Esophagus muscularis mucosa (tissue), 4 donors: Measurements from ENCODE around the gene DDX41. TPM values are rescaled to one million over a fixed set of nuclear protein-coding genes. Genes with fewer than 3 reads are reported as not detected.

Experiments used
- DNase-seq: peaks from one replicate; pipeline ENCODE4 v3.0.0-alpha.2; 2017; ENCODE audit errors: extremely low spot score
- H3K27ac ChIP-seq, 4 donors: fragments of 200-600 bp; sonication (generic); replicated peaks in 1 of 4; 1 replicate in 3 of 4; 2 replicates in 1 of 4; pipeline ENCODE4 v1.5.1; 2016 to 2019; ENCODE audit warnings: mild to moderate bottlenecking in 1 of 4
- H3K27me3 ChIP-seq, 4 donors: fragments of 200-600 bp; sonication (generic); one replicate each; pipeline versions ENCODE4 v1.5.1 to v1.6.0; 2016 to 2019
- H3K36me3 ChIP-seq, 4 donors: fragments of 200-600 bp; sonication (generic); one replicate each; pipeline ENCODE4 v1.5.1; 2016 to 2019
- H3K4me1 ChIP-seq, 4 donors: fragments of 200-600 bp; sonication (generic); one replicate each; pipeline ENCODE4 v1.5.1; 2016 to 2019
- H3K4me3 ChIP-seq, 4 donors: fragments of 200-600 bp; sonication (generic); 1 replicate in 2 of 4; 2 replicates in 2 of 4; pipeline ENCODE4 v1.5.1; 2016 to 2019; ENCODE audit warnings: mild to moderate bottlenecking in 4 of 4, moderate library complexity in 1 of 4
- H3K9me3 ChIP-seq, 4 donors: fragments of 200-600 bp; sonication (generic); 1 replicate in 3 of 4; 2 replicates in 1 of 4; pipeline ENCODE4 v1.5.1; 2016 to 2019
- EP300 ChIP-seq: sonication (generic); formaldehyde crosslinking; IDR thresholded peaks from one replicate; pipeline ENCODE4 v1.6.1; 2017; ENCODE audit warnings: antibody characterized with exemption
- POLR2A ChIP-seq: fragments of 450-650 bp; IDR thresholded peaks from one replicate; pipeline ENCODE4 v1.6.1; 2017; ENCODE audit warnings: antibody characterized with exemption, moderate library complexity, mild to moderate bottlenecking, low read depth
- POLR2AphosphoS5 ChIP-seq, 2 donors: sonication (generic); formaldehyde crosslinking; IDR thresholded peaks; one replicate each; pipeline ENCODE4 v1.6.1; 2017; ENCODE audit warnings: antibody characterized with exemption in 2 of 2
- WGBS: methylation state at CpG from one replicate; pipeline ENCODE4 v1.1.5; 2018; 5-methylcytosine and 5-hydroxymethylcytosine counted together
- intact Hi-C: fragments of 100-400 bp; cut with DNase I; formaldehyde crosslinking; loops from one replicate; pipeline ENCODE4 v1.15.1; 2023
- total RNA-seq, 4 donors: library from RNA; depleted of rRNA; stranded (reverse); fragments of >200 nt; gene quantifications; one replicate each; pipeline versions ENCODE4 v1.1.0 to v1.2.1, GENCODE V29; 2016
- TF ChIP-seq, protein P1 (sequence below), 3 experiments: fragments of 200-600 bp in 2 of 3; fragments of 450-650 bp in 1 of 3; sonication (generic) in 2 of 3; IDR thresholded peaks; one replicate each; pipeline ENCODE4 v1.5.1; 2017 to 2019; ENCODE audit warnings: antibody characterized with exemption in 3 of 3, mild to moderate bottlenecking in 2 of 3, moderate library complexity in 1 of 3

The DDX41 gene
- total RNA-seq, 4 donors from 2014 or later = 58.1 to 92.1 (median 66.0) TPM

DNA sequence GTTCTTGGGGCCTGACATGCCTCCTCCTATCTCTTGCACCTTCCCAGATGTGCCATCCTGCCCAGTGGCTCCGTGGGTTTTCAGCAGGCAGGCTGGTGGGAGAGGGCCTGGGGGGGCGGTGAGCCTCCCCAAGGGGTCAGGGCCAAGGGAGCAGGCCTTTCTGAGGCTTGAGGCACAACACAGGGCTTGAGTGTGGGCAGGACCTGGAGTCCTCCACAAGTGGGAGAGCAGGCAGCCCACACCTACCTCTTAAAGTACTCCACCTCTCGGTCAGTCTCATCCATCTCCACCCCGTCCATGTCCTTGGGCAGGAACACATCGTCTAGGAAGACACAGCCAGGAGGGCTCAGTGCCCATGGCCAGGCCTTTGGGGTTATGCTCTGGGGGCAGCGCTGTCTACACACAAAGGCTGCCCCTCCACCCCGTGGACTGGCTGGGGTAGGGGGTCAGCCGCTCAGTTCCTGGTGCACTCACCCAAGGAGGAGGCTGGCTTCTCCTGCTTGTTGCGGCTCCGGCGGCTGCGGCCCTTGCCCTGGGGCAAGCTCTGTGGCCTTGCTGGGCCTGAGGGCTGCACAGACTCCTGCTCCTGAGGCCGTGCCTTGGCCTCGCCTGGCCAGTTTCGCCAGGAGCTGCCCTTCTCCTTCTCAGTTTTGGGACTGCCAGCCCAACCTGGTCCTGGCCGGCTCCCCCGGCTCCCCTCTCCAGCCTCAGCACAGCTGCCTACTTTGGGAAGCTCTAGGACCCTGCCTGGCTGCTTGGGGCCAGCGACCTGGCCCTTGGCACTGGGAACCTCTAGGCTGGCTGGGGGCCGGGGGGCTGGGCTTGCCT is 7.2 kb upstream of the DDX41 start:
- Histone ChIP-seq H3K27me3 (no peaks in the 10 kb centered on the region), H3K9me3 (no peaks in the 10 kb centered on the region), H3K27ac (no peak overlapping the region), H3K36me3 (peaks cover 66 to 99% (median 95%) of the 10 kb centered on the region in 4 donors), H3K4me3 (no peak overlapping the region), H3K4me1 (peaks cover 0 to 22% (median 6%) of the 10 kb centered on the region in 4 donors)
- WGBS = 87% methylated on average over 5 of the region's 19 CpGs
- DNase-seq = no peak
- intact Hi-C loops = no loop called here
- TF ChIP-seq POLR2AphosphoS5 (IDR thresholded peaks at IDR 0.05) = no peak
- TF ChIP-seq POLR2A = no peak
- TF ChIP-seq EP300 = no peak
- TF ChIP-seq, protein P1, sequence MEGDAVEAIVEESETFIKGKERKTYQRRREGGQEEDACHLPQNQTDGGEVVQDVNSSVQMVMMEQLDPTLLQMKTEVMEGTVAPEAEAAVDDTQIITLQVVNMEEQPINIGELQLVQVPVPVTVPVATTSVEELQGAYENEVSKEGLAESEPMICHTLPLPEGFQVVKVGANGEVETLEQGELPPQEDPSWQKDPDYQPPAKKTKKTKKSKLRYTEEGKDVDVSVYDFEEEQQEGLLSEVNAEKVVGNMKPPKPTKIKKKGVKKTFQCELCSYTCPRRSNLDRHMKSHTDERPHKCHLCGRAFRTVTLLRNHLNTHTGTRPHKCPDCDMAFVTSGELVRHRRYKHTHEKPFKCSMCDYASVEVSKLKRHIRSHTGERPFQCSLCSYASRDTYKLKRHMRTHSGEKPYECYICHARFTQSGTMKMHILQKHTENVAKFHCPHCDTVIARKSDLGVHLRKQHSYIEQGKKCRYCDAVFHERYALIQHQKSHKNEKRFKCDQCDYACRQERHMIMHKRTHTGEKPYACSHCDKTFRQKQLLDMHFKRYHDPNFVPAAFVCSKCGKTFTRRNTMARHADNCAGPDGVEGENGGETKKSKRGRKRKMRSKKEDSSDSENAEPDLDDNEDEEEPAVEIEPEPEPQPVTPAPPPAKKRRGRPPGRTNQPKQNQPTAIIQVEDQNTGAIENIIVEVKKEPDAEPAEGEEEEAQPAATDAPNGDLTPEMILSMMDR (IDR thresholded peaks at IDR 0.05) = no peak

DNA sequence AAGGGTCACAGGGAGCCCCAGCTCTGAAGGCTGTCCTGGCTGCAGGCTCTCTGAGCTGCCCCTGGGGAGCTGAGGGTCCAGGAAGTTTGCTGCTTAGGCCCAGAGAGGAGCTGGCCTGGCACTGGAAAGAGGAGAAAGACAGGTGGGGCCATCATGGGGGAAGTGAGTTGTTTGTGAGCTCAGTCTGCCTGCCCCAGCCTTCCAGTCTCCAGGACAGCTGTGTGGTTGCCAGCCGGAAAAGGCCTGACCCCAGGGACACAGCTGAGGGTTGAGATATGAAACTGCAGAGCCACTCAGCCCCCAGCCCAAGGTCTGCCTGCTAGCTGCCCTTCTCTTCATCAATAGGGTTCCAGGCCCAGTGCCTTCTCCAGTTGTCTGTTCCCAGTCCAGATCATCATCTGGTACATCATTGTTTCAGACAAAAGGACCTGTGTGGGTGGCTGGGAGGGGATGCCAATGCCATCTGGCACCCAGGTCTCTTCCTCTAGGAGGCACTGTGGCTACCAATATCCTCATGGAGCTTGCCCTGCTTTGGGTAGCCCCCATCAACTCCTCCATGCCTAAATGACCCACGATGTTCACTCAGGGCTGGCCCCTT is 4.3 kb upstream of the DDX41 start:
- peaks cover 44 to 70% (median 67%) of the 10 kb centered on the region in 4 donors for H3K36me3 ChIP-seq
- 61% methylated on average over 2 of the region's 2 CpGs for WGBS
- H3K27me3 ChIP-seq = no peaks in the 10 kb centered on the region
- no peak for DNase-seq
- no peak overlapping the region for H3K27ac ChIP-seq
- H3K9me3 ChIP-seq = no peaks in the 10 kb centered on the region
- TF ChIP-seq POLR2A (no peak), POLR2AphosphoS5 (IDR thresholded peaks at IDR 0.05) (no peak), EP300 (no peak)
- TF ChIP-seq, protein P1 (IDR thresholded peaks at IDR 0.05) = no peak
- H3K4me3 ChIP-seq = no peak overlapping the region
- intact Hi-C loops = no loop called here
- peaks cover 7 to 27% (median 14%) of the 10 kb centered on the region in 4 donors for H3K4me1 ChIP-seq

DNA sequence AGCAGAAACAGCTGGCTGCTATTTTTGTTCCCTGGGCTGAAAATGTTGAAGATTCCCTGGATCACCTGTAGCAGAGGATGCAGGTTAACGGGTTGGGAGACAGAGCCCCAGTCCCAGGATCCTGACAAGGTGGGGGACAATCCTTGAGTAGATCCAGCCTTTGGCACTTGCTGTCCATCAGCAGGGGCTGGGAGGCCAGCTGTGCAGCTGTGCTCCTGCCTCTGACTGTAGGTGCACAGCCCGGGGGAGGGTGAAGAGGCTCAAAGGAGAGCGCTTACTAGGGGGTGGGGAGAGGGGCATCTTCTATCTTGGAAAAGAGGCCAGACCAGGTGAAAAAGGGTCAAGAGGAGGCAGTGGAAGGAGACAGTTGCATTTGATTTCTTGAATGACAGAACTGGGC is 3.5 kb upstream of the DDX41 start:
- Histone ChIP-seq H3K4me3 (no peak overlapping the region), H3K9me3 (no peaks in the 10 kb centered on the region), H3K4me1 (peaks cover 14 to 35% (median 21%) of the 10 kb centered on the region in 4 donors), H3K27ac (no peak overlapping the region), H3K36me3 (peaks cover 44 to 66% (median 64%) of the 10 kb centered on the region in 4 donors), H3K27me3 (no peaks in the 10 kb centered on the region)
- intact Hi-C loops = no loop called here
- 90% methylated on average over 3 of the region's 3 CpGs for WGBS
- TF ChIP-seq POLR2AphosphoS5 (IDR thresholded peaks at IDR 0.05) (no peak), EP300 (no peak), POLR2A (no peak)
- TF ChIP-seq, protein P1 (IDR thresholded peaks at IDR 0.05) = no peak
- DNase-seq = no peak

DNA sequence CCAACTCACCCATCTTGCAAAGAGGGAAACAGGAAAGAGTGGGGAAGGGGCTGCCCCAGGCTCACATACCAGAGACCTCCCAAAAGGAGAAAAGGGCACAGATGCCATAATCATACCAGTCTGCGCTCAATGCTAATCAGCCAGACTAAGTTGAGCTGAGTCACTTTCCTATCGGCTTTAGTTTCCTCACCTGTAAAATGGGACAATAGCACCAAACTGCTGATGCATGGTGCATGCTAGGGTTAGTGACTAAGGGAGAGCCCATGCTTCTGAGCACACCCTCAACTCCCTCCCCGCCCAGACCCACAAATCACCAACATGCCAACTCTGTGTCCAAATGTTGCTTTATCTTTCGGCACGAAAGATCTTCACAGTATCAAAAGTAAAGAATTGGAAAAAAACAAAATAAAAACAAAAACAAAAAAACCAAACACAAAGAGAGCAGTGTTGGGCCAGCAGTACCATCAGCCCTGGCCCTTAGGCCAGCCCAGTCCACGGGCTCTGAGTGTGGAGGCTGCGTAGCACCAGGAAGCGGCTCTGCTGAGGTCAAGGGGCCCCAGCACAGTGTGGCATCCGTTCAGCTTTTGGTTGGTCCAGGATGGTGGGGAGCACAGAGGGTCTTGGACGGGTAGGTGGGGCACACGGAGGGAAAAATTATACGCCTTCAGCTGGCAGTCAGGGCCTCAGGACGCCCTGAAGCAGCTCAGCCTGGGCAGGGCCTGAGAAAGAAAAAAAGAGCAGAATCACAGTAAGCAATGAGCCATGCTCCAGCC is 2.9 kb upstream of the DDX41 start:
- no peak for TF ChIP-seq POLR2A
- H3K27ac ChIP-seq = peak overlapping the region in 1 of 4 donors; percentile 62
- no peaks in the 10 kb centered on the region for H3K27me3 ChIP-seq
- H3K4me1 ChIP-seq = peaks cover 17 to 41% (median 26%) of the 10 kb centered on the region in 4 donors
- H3K4me3 ChIP-seq = no peak overlapping the region
- DNase-seq = no peak
- peaks cover 43 to 66% (median 64%) of the 10 kb centered on the region in 4 donors for H3K36me3 ChIP-seq
- 84% methylated on average over 13 of the region's 13 CpGs for WGBS
- intact Hi-C loops = loop anchor here (5.0 kb wide), 1 partner anchor 33 kb away; the partner anchor contains the start of gene FAM193B
- H3K9me3 ChIP-seq = no peaks in the 10 kb centered on the region

DNA sequence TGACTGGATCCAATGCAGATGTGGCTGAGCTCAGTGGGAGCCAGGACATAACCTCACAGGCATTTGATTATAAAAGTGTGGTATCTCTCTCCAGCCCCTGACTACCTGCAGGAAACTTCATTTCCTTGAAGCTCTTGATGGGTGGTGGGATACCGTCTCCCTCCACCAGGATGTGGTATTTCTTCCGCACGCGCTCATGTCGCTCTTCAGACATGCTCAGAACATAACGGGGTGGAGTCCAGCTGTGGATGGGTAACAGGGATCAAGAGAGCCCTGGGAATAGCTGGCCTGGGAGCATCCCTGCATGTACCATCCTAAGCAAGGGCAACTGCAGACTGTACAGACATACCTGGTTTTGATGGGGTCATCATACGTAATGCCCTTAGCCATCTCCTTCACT is 1.2 kb downstream of the DDX41 start:
- Histone ChIP-seq H3K27me3 (no peaks in the 10 kb centered on the region), H3K4me1 (peaks cover 17 to 49% (median 32%) of the 10 kb centered on the region in 4 donors), H3K4me3 (peak overlapping the region; percentile 79 to 98 (median 94)), H3K36me3 (peaks cover 51 to 66% (median 65%) of the 10 kb centered on the region in 4 donors), H3K27ac (no peak overlapping the region), H3K9me3 (no peaks in the 10 kb centered on the region)
- TF ChIP-seq POLR2A (no peak), EP300 (no peak), POLR2AphosphoS5 (IDR thresholded peaks at IDR 0.05) (no peak)
- TF ChIP-seq, protein P1 (IDR thresholded peaks at IDR 0.05) = no peak
- WGBS = 91% methylated on average over 6 of the region's 7 CpGs
- no peak for DNase-seq
- intact Hi-C loops = loop anchor here (5.0 kb wide), 1 partner anchor 37 kb away; the partner anchor contains the start of gene FAM193B
